GM21423 (cell line): ENCODE data around the gene ARHGAP10.
A peak's percentile ranks its signal among the peaks of the same experiment; 100 is the strongest.

Experiments
- ATAC-seq: cut with Tn5 transposase; IDR thresholded peaks from one replicate; pipeline ENCODE4 v1.9.1; 2021; ENCODE audit warnings: mild to moderate bottlenecking, moderate library complexity; ENCODE audit not compliant: unreplicated experiment

ARHGAP10 gene

GRCh38 chr4:147764337-147764736 lies 32.4 kb downstream of the ARHGAP10 start:
- no peak for ATAC-seq

- no peak for ATAC-seq
These were observed 33.2 kb downstream of the ARHGAP10 start for GRCh38 chr4:147765121-147765529.

- no peak for ATAC-seq
These were observed 36.2 kb downstream of the ARHGAP10 start for GRCh38 chr4:147768113-147768512.

GRCh38 chr4:147769386-147769785 lies 37.5 kb downstream of the ARHGAP10 start:
- ATAC-seq = no peak

- no peak for ATAC-seq
These were observed 38.9 kb downstream of the ARHGAP10 start for GRCh38 chr4:147770831-147771230.

GRCh38 chr4:147772056-147772455 lies 40.2 kb downstream of the ARHGAP10 start:
- ATAC-seq = no peak

- ATAC-seq = no peak
These were observed 40.6 kb downstream of the ARHGAP10 start for GRCh38 chr4:147772459-147772969.

GRCh38 chr4:147773261-147774184 lies 41.6 kb downstream of the ARHGAP10 start:
- ATAC-seq = peak; percentile 38

- ATAC-seq = no peak
These were observed 44.8 kb downstream of the ARHGAP10 start for GRCh38 chr4:147776716-147777115.

GRCh38 chr4:147777456-147778091 lies 45.7 kb downstream of the ARHGAP10 start:
- no peak for ATAC-seq

GRCh38 chr4:147778942-147779341 lies 47.1 kb downstream of the ARHGAP10 start:
- peak; percentile 59 for ATAC-seq

- ATAC-seq = no peak
These were observed 47.6 kb downstream of the ARHGAP10 start for GRCh38 chr4:147779451-147779850.

GRCh38 chr4:147780137-147780777 lies 48.4 kb downstream of the ARHGAP10 start:
- ATAC-seq = peak; percentile 64

GRCh38 chr4:147782087-147782781 lies 50.3 kb downstream of the ARHGAP10 start:
- ATAC-seq = no peak

GRCh38 chr4:147785129-147785528 lies 53.2 kb downstream of the ARHGAP10 start:
- ATAC-seq = no peak

- ATAC-seq = peak; percentile 87
These were observed 54.1 kb downstream of the ARHGAP10 start for GRCh38 chr4:147786031-147786430.

- no peak for ATAC-seq
These were observed 54.6 kb downstream of the ARHGAP10 start for GRCh38 chr4:147786531-147786930.

GRCh38 chr4:147787204-147787603 lies 55.3 kb downstream of the ARHGAP10 start:
- no peak for ATAC-seq

- ATAC-seq = no peak
These were observed 56.9 kb downstream of the ARHGAP10 start for GRCh38 chr4:147788791-147789190.

GRCh38 chr4:147789596-147789995 lies 57.7 kb downstream of the ARHGAP10 start:
- no peak for ATAC-seq

GRCh38 chr4:147790412-147790811 lies 58.5 kb downstream of the ARHGAP10 start:
- no peak for ATAC-seq
